GM23338 (cell line): ENCODE results near the gene NFATC3. TPM values are rescaled to one million over a fixed set of nuclear protein-coding genes. Genes with fewer than 3 reads are reported as not detected.

Source experiments
- ATAC-seq: fragments of 200-7000 bp; cut with Tn5 transposase; 3 replicates; pipeline ENCODE4 v1.9.1; 2020
- DNase-seq: peaks from one replicate; pipeline ENCODE4 v3.0.0-alpha.2; 2015; ENCODE audit warnings: low spot score
- H2AFZ ChIP-seq: fragments of 200-600 bp; sonication (generic); 2 replicates; pipeline ENCODE4 v1.8.0; 2016; ENCODE audit warnings: antibody characterized with exemption, mild to moderate bottlenecking, moderate library complexity
- H3F3A ChIP-seq: fragments of 200-600 bp; sonication (generic); replicated peaks from 2 replicates; pipeline ENCODE4 v1.8.0; 2017; ENCODE audit warnings: antibody characterized with exemption, mixed run types, low read depth
- H3K27ac ChIP-seq: fragments of 200-600 bp; sonication (generic); 2 replicates; pipeline ENCODE4 v1.6.1; 2016; ENCODE audit warnings: low read depth
- H3K27me3 ChIP-seq: fragments of 200-600 bp; sonication (generic); 2 replicates; pipeline ENCODE4 v1.8.0; 2016; ENCODE audit warnings: mild to moderate bottlenecking, mixed run types, moderate library complexity; ENCODE audit not compliant: insufficient read depth
- H3K36me3 ChIP-seq: fragments of 200-600 bp; sonication (generic); 2 replicates; pipeline ENCODE4 v1.8.0; 2016; ENCODE audit warnings: mild to moderate bottlenecking; ENCODE audit not compliant: insufficient read depth
- H3K4me1 ChIP-seq: fragments of 200-600 bp; sonication (generic); 2 replicates; pipeline ENCODE4 v1.8.0; 2016; ENCODE audit warnings: mild to moderate bottlenecking, moderate library complexity; ENCODE audit not compliant: insufficient read depth
- H3K4me2 ChIP-seq: fragments of 200-600 bp; sonication (generic); 2 replicates; pipeline ENCODE4 v1.7.1; 2017; ENCODE audit warnings: mixed run types
- H3K4me3 ChIP-seq: fragments of 200-600 bp; sonication (generic); 2 replicates; pipeline ENCODE4 v1.6.1; 2016; ENCODE audit warnings: mixed run types
- H3K79me2 ChIP-seq: fragments of 200-600 bp; sonication (generic); replicated peaks from 2 replicates; pipeline ENCODE4 v1.8.0; 2017; ENCODE audit warnings: mild to moderate bottlenecking; ENCODE audit not compliant: insufficient read depth
- H3K9me2 ChIP-seq: fragments of 200-600 bp; sonication (generic); 2 replicates; pipeline ENCODE4 v1.8.0; 2017; ENCODE audit not compliant: insufficient read depth
- H4K20me1 ChIP-seq: fragments of 200-600 bp; sonication (generic); replicated peaks from 2 replicates; pipeline ENCODE4 v1.8.0; 2017; ENCODE audit warnings: mild to moderate bottlenecking; ENCODE audit not compliant: insufficient read depth
- H3K27ac Mint-ChIP-seq: 2 replicates; pipeline ENCODE4 v1.8.0; 2020; ENCODE audit warnings: inconsistent platforms, mild to moderate bottlenecking, moderate library complexity, mixed read lengths
- H3K27me3 Mint-ChIP-seq: 3 replicates; pipeline ENCODE4 v1.8.0; 2022; ENCODE audit warnings: low read depth, mild to moderate bottlenecking, moderate library complexity, mixed read lengths, inconsistent platforms; ENCODE audit not compliant: insufficient read depth, poor library complexity
- H3K36me3 Mint-ChIP-seq: 3 replicates; pipeline ENCODE4 v1.8.0; 2021; ENCODE audit warnings: low read depth, mild to moderate bottlenecking, inconsistent platforms, moderate library complexity, mixed read lengths
- H3K4me1 Mint-ChIP-seq: 3 replicates; pipeline ENCODE4 v1.8.0; 2020; ENCODE audit warnings: mild to moderate bottlenecking, inconsistent platforms, mixed read lengths
- H3K4me3 Mint-ChIP-seq: 3 replicates; pipeline ENCODE4 v1.8.0; 2021; ENCODE audit warnings: moderate library complexity, mild to moderate bottlenecking, inconsistent platforms, mixed read lengths
- H3K9me3 Mint-ChIP-seq: 3 replicates; pipeline ENCODE4 v1.8.0; 2020; ENCODE audit warnings: moderate library complexity, mild to moderate bottlenecking, inconsistent platforms, mixed read lengths
- CREB1 ChIP-seq: fragments of 250-450 bp; sonication (Bioruptor Pico); IDR thresholded peaks from 2 replicates; pipeline ENCODE4 v1.5.0; 2020; ENCODE audit warnings: low read depth, mild to moderate bottlenecking, moderate library complexity
- CTCF ChIP-seq, 2 experiments: fragments of 200-600 bp in 1 of 2; sonication (generic) in 1 of 2; conservative IDR thresholded peaks; 2 replicates each; pipeline versions ENCODE4 v1.5.1 to v1.6.1; 2016 to 2017; ENCODE audit warnings: antibody characterized with exemption in 2 of 2, low read depth in 2 of 2, mild to moderate bottlenecking in 2 of 2, moderate library complexity in 1 of 2
- ETS1 ChIP-seq: IDR thresholded peaks from 2 replicates; pipeline ENCODE4 v1.6.1; 2016; ENCODE audit warnings: antibody characterized with exemption
- EZH2 ChIP-seq: fragments of 200-600 bp; sonication (generic); IDR thresholded peaks from one replicate; pipeline ENCODE4 v1.8.0; 2017; ENCODE audit warnings: antibody characterized with exemption, mild to moderate bottlenecking, low read depth; ENCODE audit not compliant: unreplicated experiment
- JUNB ChIP-seq: IDR thresholded peaks from one replicate; pipeline ENCODE4 v1.6.1; 2016; ENCODE audit warnings: antibody characterized with exemption; ENCODE audit not compliant: unreplicated experiment
- NANOG ChIP-seq: IDR thresholded peaks from 2 replicates; pipeline ENCODE4 v1.6.1; 2016; ENCODE audit warnings: antibody characterized with exemption, borderline replicate concordance
- POLR2AphosphoS5 ChIP-seq: IDR thresholded peaks from 2 replicates; pipeline ENCODE4 v1.6.1; 2016; ENCODE audit warnings: antibody characterized with exemption, low read depth
- REST ChIP-seq: IDR thresholded peaks from one replicate; pipeline ENCODE4 v1.6.1; 2018; ENCODE audit warnings: antibody characterized with exemption; ENCODE audit not compliant: unreplicated experiment
- STAT1 ChIP-seq: IDR thresholded peaks from one replicate; pipeline ENCODE4 v1.6.1; 2016; ENCODE audit warnings: antibody characterized with exemption; ENCODE audit not compliant: unreplicated experiment
- ZNF114 ChIP-seq: fragments of 250-450 bp; sonication (Bioruptor Pico); IDR thresholded peaks from 2 replicates; pipeline ENCODE4 v1.5.0; 2020; ENCODE audit warnings: mild to moderate bottlenecking, moderate library complexity
- ZNF331 ChIP-seq: fragments of 250-450 bp; sonication (Bioruptor Pico); IDR thresholded peaks from 2 replicates; pipeline ENCODE4 v1.5.0; 2020; ENCODE audit warnings: low read depth, mild to moderate bottlenecking, moderate library complexity
- polyA plus RNA-seq: library from polyadenylated mRNA; unstranded; fragments of >200 nt; fragmentation: Nextera tagmentation; extraction: Ambion mirVana; gene quantifications from 2 replicates; pipeline ENCODE4 v1.2.1, GENCODE V29; 2016
- total RNA-seq: library from RNA; depleted of rRNA; stranded (reverse); fragments of >200 nt; shearing (Covaris generic); gene quantifications from 2 replicates; pipeline ENCODE4 v1.2.3, GENCODE V29; 2014

The NFATC3 gene
- total and polyA plus RNA-seq, 2 experiments from 2014 or later: 9.2 to 40.9 TPM

- ATAC-seq (no peak), DNase-seq (no peak)
- Histone ChIP-seq H3K9me2 (no peaks in the 10 kb centered on the region), H3K4me2 (no peak overlapping the region), H4K20me1 (no peaks in the 10 kb centered on the region), H3F3A (no peaks in the 10 kb centered on the region), H3K79me2 (no peaks in the 10 kb centered on the region), H3K27ac (no peak overlapping the region), H3K4me1 (no peaks in the 10 kb centered on the region; the same call in 1 of the 2 replicates), H2AFZ (no peak overlapping the region), H3K36me3 (no peaks in the 10 kb centered on the region), H3K4me3 (no peak overlapping the region), H3K27me3 (peaks cover 9% of the 10 kb centered on the region; the same call in 1 of the 2 replicates)
- Mint-ChIP-seq H3K36me3 (peaks cover 2% of the 10 kb centered on the region; the same call in 1 of the 3 replicates), H3K4me3 (no peak overlapping the region), H3K4me1 (0 out of 3 replicates have a peak, but pooled peaks cover 4% of the 10 kb centered on the region), H3K27ac (no peak overlapping the region), H3K27me3 (peaks cover 27% of the 10 kb centered on the region), H3K9me3 (no peaks in the 10 kb centered on the region)
- no peak for TF ChIP-seq STAT1
- TF ChIP-seq ZNF331 (CRISPR knock-in tag): no peak
- no peak for TF ChIP-seq POLR2AphosphoS5
- TF ChIP-seq JUNB: no peak
- TF ChIP-seq NANOG: no peak
- no peak for TF ChIP-seq CREB1
- TF ChIP-seq REST: no peak
- TF ChIP-seq EZH2: no peak
- no peak for TF ChIP-seq ETS1
These were observed 161.5 kb downstream of the NFATC3 start for GRCh38 chr16:68246666-68247065.

- Mint-ChIP-seq H3K9me3 (no peaks in the 10 kb centered on the region), H3K4me3 (no peak overlapping the region), H3K36me3 (peaks cover 2% of the 10 kb centered on the region; the same call in 1 of the 3 replicates), H3K4me1 (0 out of 3 replicates have a peak, but pooled peaks cover 4% of the 10 kb centered on the region), H3K27me3 (peaks cover 27% of the 10 kb centered on the region), H3K27ac (no peak overlapping the region)
- Histone ChIP-seq H4K20me1 (no peaks in the 10 kb centered on the region), H3K27me3 (peaks cover 9% of the 10 kb centered on the region; the same call in 1 of the 2 replicates), H3K9me2 (no peaks in the 10 kb centered on the region), H3K4me3 (no peak overlapping the region), H3K4me1 (no peaks in the 10 kb centered on the region; the same call in 1 of the 2 replicates), H2AFZ (no peak overlapping the region), H3K79me2 (no peaks in the 10 kb centered on the region), H3K36me3 (no peaks in the 10 kb centered on the region), H3K27ac (no peak overlapping the region), H3F3A (no peaks in the 10 kb centered on the region), H3K4me2 (no peak overlapping the region)
- ATAC-seq: no peak
- DNase-seq: no peak
- TF ChIP-seq CREB1: no peak
- no peak for TF ChIP-seq POLR2AphosphoS5
- TF ChIP-seq STAT1: no peak
- TF ChIP-seq EZH2: no peak
- TF ChIP-seq NANOG: no peak
- no peak for TF ChIP-seq ZNF331 (CRISPR knock-in tag)
- no peak for TF ChIP-seq JUNB
- TF ChIP-seq ZNF114 (CRISPR knock-in tag): no peak
- TF ChIP-seq REST: no peak
- TF ChIP-seq CTCF (conservative IDR thresholded peaks at IDR 0.05; ENCODE audit: low read depth in 2 of 2): no peak
These were observed 162.2 kb downstream of the NFATC3 start for GRCh38 chr16:68247400-68247799.
